Fibroblast of the aortic adventitia (primary cell): Measurements from ENCODE around the gene LYRM1. TPM values are rescaled to one million over a fixed set of nuclear protein-coding genes. Genes with fewer than 3 reads are reported as not detected.

Experiments
- DNase-seq: peaks from one replicate; pipeline ENCODE4 v3.0.0-alpha.2; 2010; ENCODE audit warnings: low read depth
- H3K4me3 ChIP-seq: 2 replicates; pipeline ENCODE4 v1.5.1; 2011; ENCODE audit warnings: low read depth, mild to moderate bottlenecking, control low read depth, low read length, moderate library complexity
- total RNA-seq: library from RNA; depleted of rRNA; stranded (reverse); fragments of >200 nt; gene quantifications from 2 replicates; pipeline ENCODE4 v1.2.3, GENCODE V29; 2012; ENCODE audit warnings: low replicate concordance
- TF ChIP-seq, protein P1 (sequence below): IDR thresholded peaks from 2 replicates; pipeline ENCODE4 v1.5.1; 2011; ENCODE audit warnings: mild to moderate bottlenecking, low read length, control low read depth, inconsistent platforms; ENCODE audit not compliant: insufficient read depth

LYRM1 gene
- total RNA-seq, 1 donor = 49.8 TPM

DNA sequence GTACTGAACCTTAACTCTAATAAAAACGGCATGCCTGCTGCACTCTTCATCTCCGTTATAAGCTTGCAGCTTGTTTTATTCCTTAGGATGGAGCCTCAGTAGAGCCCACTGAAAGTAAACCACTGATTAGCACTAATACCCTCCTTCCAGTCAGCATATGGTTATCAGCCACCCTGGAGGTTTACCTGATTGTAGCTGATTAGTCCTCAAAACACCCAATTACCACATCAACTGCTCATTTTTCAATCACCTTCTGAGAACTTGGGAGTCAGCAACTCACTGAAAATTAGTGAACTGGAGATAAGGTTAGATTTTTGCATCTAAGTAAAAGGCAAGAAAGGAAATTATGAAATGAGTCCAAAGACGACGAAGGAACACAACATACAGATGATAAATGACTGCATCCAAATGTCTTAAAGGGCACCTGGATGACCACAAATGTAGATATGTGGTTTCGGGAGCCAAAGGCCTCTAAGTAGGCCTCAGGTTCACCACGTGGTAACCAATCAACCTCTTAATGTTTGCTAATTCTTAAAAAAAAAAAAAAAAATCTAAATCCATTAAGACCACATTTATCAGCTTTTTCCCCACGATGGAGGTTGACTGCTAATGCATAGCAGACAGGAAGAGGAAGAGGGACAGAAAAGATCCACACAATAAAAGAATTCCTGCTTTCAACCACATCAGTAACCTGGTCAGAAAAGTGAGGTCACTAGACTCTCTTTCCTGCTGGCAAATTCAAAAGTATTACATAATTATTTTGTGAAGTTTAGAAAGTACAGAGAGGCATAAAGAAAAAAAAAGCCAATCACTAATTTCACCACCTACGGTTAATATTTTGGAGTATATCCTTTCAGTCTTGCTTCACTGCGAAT is 28.4 kb upstream of the LYRM1 start:
- TF ChIP-seq, protein P1, sequence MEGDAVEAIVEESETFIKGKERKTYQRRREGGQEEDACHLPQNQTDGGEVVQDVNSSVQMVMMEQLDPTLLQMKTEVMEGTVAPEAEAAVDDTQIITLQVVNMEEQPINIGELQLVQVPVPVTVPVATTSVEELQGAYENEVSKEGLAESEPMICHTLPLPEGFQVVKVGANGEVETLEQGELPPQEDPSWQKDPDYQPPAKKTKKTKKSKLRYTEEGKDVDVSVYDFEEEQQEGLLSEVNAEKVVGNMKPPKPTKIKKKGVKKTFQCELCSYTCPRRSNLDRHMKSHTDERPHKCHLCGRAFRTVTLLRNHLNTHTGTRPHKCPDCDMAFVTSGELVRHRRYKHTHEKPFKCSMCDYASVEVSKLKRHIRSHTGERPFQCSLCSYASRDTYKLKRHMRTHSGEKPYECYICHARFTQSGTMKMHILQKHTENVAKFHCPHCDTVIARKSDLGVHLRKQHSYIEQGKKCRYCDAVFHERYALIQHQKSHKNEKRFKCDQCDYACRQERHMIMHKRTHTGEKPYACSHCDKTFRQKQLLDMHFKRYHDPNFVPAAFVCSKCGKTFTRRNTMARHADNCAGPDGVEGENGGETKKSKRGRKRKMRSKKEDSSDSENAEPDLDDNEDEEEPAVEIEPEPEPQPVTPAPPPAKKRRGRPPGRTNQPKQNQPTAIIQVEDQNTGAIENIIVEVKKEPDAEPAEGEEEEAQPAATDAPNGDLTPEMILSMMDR = no peak
- no peak for DNase-seq
- H3K4me3 ChIP-seq = no peak overlapping the region

DNA sequence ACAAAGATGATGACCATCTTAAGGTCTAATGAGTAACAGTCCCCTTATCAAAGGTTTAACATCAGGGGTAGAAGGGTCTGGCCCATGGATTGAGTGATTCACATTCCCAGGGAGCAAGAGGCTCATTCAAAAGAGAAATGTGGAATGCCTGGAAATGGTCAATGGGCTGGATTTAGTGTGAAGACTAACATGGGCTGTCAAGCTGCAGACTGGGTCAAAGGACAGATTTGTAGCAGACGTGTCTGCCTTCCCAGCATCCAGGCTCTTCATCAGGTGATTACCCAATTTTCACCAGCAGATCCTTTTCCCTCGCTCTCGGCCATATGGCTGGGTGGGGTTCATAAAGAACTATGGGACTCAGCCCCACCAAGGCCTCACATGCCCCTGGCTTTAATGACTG is 27.2 kb upstream of the LYRM1 start:
- DNase-seq = no peak
- H3K4me3 ChIP-seq = no peak overlapping the region
- TF ChIP-seq, protein P1 = no peak

DNA sequence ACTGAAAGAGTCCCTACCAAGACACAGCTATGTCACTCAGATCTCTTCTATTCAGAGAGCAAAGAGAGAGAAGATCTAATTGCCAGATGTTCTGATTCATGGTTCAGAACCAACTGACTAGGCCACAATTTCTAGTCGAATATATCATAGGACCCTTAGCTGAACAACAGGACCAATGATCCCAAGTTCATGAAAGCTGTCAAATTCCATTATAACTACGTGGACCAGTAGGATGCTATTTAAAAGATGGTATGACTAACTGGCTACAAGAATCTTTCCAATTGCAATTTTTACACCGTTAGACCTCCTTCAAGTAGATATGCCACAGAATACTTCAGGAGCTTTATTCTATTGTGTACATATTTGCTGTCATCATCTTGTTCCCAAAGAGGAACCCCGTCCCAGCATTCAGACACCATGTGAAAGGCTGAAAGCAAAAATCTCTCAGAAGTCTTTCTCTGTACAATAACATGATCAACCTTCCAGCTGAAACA is 26.4 kb upstream of the LYRM1 start:
- no peak overlapping the region for H3K4me3 ChIP-seq
- no peak for DNase-seq
- TF ChIP-seq, protein P1 = no peak

DNA sequence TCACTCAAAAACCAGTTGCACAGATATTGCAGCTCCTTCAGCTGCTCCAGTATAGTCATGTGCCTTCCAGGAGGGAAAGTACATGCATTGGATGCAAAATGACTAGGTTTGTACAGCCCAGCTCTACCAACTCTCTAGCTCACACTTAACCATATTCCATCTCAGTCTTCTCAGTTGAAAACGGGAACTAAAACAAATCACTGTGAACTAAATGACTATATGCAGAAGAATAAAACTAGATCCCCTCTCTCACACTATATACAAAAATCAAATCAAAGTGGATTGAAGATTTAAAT is 25.3 kb upstream of the LYRM1 start:
- DNase-seq = no peak
- H3K4me3 ChIP-seq = no peak overlapping the region
- TF ChIP-seq, protein P1 = no peak

DNA sequence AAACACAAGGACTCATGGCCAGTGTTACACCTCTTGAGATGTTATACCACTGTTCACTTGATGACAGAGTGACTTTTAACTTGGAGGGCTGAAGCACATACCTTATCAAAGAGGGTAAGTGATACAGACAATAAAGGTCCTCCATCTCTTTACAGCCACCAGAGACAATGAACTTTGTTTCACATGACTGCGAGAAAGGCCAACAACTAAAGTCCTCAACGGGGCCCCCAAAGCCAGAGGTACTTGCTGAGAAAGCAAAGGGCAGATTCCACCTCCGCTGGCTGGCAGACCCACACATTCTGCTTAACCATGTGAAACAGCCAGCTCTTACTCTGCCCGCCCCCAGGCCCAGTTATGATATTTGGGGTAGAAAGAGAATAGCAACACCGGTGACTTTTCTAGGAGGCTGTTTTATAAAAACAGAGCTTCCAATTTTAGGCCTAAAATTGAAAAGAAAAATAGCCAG is 21.9 kb upstream of the LYRM1 start:
- no peak overlapping the region for H3K4me3 ChIP-seq
- TF ChIP-seq, protein P1 = no peak
- no peak for DNase-seq

DNA sequence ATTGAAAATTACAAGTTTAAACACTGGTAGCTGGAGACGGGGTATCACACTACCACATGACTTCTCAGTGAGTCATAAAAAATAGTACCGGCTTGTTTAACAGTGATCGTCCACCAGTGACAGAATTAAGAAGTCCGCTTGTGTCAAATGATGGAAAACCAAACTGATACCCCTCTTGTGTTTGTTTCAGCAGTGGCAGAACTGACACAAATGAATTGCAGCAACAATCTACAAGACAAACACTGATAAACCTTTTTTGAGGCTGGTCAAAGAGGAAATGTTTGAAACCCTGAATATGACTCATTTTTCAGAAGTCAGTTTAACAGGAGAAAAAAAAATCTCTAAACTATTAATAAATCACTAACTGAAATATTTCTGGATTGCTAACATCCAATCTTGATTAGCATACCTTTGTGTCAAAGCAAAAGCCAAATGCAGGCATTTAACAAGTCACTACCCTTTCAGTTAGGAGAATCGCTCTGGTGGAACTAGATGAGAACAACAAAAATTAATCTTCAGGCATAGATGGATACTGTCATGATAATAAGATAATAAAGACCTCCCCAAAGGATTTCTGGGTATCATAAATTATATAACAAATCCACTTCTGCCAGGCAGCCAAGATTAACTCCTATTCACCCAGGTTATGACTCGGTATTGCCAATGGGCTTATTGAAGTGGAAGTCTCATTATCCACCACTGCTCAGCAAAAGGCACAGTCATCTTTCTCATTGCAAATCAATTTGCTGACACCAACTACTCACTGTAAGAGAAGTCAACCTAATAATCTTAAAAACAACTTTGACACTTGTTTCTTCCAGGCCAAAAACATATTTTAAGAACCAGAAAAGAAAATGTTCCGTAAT is 21.2 kb upstream of the LYRM1 start:
- TF ChIP-seq, protein P1 = no peak
- H3K4me3 ChIP-seq = peak overlapping the region; percentile 22
- DNase-seq = peak; percentile 70
